Activated CD8-positive, alpha-beta memory T cell treated with anti-CD3 and anti-CD28 coated beads for 4 hours (primary cell): ENCODE measurements around the gene RNASE9.
"Not testable (repeated sequence)": the region's sequence is repeated elsewhere in the genome, so short reads cannot be mapped to it uniquely, and the experiment has no call there.

Source experiments
- DNase-seq, 2 donors: peaks; one replicate each; pipeline ENCODE4 v3.0.0-alpha.2; 2020; ENCODE audit warnings: low read depth in 2 of 2

The RNASE9 gene

DNA sequence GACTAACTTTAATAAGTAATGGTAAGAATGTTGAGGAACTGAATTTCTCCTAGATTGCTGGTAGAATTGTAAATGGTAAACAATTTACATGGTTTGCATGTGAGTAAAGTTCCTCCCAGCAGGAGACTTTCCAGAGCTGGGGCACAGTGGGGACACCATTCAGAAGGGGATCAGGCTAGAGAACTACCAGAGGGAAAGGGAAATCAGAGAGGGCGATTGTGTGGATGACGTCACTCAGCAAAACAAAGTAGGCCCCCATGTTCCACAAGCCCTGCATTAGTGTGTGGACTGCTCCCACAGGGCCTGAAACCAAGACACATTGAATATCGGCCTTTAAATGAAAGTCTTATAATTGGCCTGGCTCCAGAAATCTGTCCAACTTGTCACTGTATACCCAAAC is 17.5 kb upstream of the RNASE9 start:
- DNase-seq = no peak

DNA sequence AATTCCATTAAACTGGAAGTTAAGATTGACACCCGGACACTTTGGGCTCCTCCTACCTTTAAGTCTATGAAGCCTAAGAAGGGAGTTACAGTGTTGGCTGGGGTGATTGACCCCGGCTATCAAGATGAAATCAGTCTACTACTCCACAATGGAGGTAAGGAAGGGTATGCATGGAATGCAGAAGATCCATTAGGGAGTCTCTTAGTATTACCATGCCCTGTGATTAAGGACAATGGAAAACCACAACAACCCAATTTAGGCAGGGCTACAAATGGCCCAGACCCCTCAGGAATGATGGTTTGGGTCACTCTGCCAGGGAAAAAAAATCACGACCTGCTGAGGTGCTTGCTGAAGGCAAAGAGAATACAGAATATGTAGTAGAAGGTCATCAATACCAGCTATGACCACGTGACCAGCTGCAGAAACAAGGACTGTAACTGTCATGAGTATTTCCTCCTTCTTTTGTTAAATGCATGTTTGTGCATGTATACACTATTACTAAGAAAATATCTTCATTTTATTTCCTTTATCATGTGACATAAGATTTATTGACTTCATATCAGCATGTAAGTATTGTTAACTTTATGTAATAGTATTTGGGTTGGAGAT is 11.6 kb upstream of the RNASE9 start:
- DNase-seq = not testable (repeated sequence)

DNA sequence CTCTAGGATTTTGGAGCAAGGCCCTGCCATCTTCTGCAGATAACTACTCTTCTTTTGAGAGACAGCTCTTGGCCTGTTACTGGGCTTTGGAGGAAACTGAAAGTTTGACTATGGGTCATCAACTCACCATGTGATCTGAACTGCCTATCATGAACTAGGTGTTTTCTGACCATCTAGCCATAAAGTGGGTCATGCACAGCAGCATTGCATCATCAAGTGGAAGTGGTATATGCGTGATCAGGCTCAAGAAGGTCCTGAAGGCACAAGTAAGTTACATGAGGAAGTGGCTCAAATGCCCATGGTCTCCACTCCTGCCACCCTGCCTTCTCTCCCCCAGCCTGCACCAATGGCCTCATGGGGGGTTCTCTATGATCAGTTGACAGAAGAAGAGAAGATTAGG is 9.9 kb upstream of the RNASE9 start:
- not testable (repeated sequence) for DNase-seq

DNA sequence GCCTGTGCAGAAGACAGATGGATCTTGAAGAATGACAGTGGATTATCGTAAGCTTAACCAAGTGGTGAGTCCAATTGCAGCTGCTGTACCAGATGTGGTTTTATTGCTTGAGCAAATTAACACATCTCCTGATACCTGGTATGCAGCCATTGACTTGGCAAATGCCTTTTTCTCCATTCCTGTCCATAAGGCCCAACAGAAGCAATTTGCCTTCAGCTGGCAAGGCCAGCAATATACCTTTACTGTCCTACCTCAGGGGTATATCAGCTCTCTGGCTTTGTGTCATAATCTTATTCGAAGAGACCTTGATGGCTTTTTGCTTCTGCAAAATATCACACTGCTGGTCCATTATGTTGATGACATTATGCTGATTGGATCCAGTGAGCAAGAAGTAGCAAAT is 9.0 kb upstream of the RNASE9 start:
- DNase-seq = not testable (repeated sequence)

DNA sequence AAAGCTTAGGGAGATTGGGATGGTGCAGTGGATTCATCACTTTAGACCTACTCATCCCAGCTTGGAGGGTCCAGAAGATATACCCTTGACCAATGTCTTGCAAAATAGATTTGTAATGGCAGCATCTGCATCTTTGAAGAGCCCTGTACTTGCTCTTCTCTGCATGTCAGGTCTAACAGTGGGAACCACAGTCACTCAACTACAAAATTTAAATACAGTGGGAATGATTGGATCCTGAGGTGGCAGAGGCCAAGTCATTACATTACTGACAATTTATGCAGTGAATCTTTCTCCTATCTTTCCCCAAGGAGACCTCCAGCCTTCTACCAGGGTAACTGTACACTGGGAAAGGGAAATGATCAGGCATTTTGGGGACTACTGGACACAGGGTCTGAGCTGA is 8.2 kb upstream of the RNASE9 start:
- DNase-seq = no peak

DNA sequence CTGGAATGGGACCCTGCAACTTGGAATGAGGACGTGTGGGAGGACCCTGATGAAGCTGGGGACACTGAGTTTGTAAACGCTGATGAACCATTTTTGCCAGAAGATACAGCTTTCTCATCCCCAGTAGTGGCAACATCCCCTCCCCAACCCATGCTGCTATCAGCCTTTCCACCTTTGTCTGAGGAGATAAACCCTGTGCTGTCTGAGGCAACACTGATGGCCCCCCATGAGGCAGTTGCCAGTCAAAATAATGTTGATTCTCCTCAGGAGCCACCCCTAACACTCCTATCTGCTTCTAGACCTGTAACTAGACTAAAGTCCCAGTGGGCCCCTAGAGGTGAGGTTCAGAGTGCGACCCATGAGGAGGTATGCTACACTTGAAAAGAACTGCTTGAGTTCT is 7.5 kb upstream of the RNASE9 start:
- DNase-seq = no peak

DNA sequence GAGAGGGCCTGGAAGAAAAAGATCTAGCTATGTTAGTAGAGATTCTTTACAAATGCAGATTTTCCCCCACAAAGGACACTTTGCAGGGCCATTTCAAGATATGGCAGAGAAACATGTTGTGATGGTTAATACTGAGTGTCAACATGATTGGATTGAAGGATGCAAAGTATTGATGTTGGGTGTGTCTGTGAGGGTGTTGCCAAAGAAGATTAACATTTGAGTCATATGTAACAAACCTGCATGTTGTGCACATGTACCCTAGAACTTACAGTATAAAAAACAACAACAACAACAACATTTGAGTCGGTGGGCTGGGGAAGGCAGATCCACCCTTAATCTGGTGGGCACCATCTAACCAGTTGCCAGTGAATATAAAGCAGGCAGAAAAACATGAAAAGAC is 6.4 kb upstream of the RNASE9 start:
- not testable (repeated sequence) for DNase-seq

DNA sequence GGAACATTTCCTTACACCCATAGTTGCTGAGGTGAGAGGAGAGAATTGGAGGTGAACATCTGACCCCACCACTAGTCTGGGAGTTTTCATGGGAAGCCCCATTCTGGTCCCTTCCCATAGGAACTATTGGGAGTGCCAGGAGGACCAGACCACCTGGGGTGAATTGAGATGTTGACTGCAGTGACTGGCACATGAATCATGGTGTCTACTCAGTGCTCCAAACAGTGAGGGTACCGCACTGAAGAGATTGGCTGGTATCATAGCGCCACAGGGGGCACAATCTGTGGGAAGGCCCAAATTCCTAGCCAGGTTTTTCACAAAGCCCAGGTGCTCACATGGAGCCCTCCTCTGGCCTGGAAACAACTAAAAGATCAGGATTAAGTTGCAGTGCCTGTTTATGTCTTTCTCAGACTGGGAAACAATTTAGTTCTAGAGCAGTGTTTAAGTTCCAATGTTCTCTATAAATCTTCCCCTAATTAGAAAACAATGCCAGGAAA is 3.7 kb upstream of the RNASE9 start:
- no peak for DNase-seq

DNA sequence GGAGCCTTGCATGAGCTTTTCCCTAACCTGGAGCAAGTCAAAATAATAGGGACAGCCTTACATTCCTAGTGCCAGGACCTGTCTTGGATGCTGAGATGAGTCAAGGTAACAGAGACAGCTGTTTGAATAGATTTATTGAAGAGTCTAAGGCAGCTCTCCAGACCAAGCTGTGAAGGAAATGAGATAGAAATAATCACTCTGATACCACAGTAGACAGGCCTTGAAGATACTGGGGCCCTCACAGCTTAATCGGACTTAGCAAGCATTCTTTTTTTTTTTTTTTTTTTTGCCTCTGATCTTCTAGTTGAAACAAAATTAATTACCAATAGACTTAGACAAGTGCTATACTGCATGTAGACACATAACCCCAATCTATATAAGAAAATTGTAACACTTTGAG is 3.1 kb upstream of the RNASE9 start:
- DNase-seq = no peak

DNA sequence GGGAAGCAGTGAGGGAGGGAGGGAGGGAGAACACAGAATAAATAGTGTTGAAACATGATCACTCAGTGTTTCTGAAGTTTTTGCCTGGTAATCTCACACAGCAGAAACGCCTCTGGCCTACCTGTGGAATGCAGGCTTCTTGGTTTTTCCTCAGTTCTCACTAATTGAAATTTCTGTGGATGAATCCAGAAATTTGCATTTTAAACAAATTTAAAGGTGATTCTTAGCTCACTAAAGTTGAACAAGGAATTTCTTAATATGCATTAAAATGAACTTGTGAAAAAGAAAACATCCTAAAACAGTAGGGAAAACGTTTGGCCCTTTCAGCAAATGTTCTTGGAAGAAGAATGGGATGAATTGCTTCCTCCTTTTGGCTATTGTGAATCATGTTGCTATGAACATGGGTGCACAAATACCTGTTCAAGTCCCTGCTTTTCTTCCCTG is 1.4 kb downstream of the RNASE9 start:
- DNase-seq = no peak

DNA sequence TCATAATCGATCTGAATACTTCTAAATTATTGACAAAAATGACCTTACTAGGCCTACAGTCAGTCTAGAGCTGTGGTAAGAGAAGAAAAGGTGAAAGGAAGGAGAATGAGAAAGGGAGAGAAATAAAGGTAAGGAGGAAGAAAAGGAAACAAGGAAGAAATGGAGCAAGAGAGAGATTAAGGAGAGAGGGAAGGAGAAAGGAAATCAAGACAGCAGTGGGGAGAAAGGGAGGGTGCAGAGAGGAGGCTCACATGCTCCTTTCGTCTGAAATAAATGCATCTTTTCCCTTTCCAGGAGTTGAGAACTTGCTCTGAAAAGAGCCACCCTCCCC is 3.7 kb downstream of the RNASE9 start:
- DNase-seq = no peak

DNA sequence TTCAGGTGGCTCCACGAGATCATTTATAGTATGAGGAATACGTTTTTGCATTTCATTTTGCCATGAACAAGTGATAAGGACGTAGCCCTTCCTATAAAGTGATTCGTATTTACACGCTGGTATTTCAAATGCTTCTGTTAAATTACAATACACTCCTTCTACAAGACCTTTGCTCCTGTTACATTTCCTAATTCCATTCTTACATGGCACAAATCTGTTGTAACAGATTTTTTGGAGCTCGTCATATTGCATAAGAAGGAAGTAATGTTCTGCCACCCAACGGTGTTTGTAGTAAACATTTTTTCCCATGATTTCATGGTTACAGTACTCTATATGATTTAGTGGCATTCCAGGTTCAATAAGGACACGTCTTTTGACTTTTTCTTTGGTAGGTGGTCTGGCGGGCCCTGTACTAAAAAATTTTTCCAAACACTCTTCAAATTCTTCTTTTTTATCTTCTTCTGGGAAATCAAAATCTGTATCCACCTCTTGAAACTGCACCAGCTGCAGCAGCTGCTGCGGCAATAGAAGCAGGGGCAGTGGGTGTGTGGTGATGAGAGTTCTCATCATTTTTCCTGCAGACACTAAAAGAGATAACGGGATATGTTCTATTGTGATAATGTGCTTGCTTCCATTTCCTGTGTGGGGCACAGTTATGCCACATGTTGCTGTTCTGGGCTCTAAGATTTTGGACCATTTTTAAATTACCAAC is 4.2 kb downstream of the RNASE9 start:
- DNase-seq = no peak

DNA sequence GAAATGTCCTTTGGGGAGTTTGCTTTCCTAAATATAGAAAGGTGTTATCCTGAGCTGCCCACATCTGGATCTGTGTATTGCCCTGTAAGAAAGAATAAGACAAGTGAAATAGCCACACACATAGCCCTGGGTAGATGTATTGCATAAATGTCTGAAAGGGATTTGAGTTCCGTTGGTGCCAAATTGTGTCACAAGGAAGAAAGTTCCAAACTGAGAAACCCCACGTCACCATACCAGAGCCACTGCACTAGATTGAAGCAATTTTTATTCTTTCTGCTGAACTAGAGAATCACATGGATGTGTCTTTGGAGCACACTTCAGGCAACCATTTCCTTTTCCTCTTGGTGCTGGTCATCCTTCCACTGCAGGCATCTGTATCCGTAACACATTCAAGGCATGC is 5.0 kb downstream of the RNASE9 start:
- no peak for DNase-seq

DNA sequence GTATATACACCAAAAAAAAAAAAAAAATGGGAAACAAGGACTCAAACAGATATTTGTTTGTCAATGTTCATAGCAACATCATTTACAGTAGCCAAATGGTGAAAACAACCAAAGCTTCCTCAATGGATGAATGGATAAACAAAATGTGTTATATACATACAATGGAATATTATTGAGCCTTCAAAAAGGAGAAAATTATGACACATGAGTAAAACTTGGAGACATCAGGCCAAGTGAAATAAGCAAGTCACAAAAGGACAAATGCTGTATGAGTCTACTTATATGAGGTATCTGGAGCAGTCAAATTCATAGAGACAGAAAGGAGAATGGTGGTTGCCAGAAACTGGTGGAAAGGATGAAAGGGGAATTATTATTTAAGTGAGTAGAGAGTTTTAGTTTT is 7.8 kb downstream of the RNASE9 start:
- DNase-seq = no peak

DNA sequence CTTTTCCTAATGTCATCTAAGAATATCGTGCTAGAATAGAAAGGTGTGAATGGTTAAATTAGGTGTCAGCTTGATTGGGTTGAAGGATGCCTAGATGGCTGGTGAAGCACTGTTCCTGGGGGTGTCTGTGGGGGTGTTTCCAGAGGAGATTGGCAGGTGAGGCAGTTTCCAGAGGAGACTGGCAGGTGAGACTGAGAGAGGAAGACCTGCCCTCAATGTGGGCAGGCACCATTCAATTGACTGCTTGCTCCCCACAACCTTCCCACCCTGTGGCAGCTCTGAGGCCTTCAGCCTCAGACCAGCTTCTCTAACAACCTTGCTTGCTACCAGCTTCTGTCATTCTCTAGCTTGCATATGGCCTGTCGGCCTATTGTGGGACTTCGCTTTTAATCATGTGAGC is 9.2 kb downstream of the RNASE9 start:
- no peak for DNase-seq

DNA sequence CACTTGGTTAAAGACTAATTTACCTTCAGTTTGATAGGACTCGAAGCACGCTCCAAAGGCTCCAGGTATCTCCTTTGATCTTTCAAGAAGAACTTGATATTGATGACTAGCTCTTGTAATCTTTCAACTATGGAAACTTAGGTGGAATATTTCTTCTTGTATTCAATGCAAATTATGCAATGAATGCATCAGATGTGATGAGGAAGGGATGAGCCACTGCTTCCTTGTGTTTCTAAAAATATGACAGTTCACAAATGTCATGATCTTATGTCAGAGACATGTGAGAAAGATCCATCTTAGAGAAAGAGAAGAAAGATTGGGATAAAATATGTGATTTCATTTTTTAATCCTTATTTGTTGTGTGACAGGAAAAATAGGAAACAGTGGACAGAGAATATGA is 9.9 kb downstream of the RNASE9 start:
- DNase-seq = no peak

DNA sequence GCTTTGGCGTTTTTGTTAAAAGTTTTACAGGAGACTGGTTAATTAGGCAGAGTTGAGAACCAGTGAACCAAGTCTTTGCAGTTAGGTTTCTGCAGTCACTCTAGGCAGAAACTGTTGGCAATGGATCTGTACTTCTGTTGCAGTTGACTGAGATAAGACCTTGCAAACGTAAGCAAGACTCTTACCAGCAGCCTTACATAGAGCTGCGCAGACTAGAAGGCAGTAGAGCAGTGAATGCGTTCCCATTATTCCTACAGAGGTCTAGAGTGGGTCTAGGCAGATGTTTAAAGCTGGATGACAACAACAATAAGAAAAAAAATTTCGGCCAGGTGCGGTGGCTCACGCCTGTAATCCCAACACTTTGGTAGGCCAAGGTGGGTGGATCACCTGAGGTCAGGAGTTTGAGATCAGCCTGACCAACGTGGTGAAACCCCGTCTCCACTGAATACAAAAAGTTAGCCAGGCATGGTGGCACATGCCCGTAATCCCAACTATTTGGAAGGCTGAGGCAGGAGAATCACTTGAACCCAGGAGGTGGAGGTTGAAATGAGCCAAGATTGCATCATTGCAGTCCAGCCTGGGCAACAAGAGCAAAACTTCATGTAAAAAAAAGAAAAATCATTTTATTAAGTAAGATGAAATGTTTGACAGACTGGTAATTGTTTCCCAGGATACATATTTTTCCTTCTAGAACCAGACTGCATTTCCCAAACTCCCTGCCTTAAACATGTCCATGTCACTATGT is 12.3 kb downstream of the RNASE9 start:
- DNase-seq = no peak

DNA sequence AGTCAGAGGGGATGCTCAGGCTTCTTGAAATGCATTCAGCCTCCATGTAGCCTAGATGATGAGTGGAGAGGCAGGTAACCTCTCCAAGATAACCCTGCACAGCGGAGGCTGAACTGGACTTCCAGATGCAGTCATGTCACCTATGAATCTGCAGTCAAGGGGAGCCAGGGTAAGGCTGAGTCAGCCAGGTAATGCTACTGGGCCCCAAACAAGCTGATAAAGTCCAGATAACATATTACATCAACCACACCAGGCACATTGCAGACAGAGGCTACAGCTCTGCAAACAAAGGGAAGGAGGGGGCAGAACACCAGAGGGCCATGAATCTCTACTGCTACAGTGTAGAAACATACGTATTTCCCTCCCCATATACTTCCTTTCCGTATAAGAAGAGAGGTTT is 14.0 kb downstream of the RNASE9 start:
- DNase-seq = no peak

DNA sequence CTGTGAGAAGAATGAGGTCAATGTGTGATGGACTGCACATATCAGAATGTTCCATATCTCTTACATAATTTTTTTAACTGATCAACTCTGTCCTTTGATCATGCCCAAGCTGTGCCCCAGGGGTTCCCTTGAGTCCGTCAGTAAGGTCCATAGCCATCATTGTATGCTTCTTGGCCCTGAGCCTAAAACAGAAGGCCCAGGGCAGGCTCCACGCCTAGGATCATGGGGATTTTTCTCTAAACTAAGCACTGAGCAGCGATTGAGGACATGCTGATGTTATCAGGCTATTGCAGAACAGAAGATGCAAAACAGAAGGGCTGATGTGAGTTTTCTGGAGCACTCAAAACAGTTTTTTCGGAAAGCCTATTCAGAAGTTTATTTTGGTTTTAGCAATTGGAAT is 20.9 kb downstream of the RNASE9 start:
- no peak for DNase-seq

DNA sequence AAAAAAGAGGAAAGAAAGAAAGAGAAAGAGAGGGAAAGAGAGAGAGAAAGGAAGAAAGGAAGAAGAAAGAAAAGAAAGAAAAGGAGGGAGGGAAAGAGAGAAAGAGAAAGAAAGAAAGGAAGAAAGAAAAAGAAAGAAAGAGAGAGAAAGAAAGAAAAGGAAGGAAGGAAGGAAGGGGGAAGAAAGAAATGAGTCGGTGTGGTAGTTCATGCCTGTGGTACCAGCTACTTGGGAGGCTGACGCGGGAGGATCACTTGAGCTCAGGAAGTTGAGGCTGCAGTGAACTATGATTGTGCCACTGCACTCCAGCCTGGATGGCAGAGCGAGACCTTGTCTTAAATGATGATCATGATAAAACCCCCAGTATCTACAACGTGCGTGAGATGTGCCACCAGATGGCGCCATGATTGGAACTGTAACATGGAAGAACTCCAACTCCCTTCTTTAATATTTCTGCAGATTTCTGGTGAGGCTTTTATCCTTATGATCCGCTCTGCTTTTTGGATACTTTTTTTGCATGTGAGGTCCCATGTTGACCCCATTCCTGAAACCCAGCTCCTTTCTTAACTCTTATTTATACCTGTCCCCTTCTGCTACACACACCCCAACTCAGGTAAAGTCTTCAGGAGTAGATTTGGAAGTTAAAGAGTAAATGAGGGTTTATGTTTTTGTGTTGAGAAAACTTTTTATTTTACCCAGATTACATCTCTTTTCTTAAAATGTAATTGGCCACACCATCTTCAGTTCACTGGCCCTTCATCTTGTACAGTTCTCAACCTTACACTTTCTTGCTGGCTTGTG is 29.9 kb downstream of the RNASE9 start:
- DNase-seq = peak; percentile 47 to 51

DNA sequence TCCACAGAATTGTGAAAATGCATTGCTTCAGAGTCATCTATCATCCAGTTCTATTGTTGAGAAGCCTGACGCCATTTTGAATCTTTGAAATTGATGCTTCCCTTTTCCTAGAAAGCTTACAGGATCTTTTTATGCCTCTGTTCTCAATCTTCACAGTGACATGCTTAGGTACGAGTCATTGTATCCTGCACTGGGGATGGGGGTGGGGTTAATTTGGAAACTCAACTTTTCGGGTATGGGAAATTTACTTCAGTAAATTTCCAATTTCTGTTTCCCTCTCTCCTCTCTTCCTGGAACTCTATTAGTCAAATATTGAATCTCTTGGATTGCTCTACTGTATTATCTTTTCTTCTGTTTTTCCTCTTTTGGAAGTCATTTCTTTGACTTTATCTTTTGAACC is 31.0 kb downstream of the RNASE9 start:
- no peak for DNase-seq

DNA sequence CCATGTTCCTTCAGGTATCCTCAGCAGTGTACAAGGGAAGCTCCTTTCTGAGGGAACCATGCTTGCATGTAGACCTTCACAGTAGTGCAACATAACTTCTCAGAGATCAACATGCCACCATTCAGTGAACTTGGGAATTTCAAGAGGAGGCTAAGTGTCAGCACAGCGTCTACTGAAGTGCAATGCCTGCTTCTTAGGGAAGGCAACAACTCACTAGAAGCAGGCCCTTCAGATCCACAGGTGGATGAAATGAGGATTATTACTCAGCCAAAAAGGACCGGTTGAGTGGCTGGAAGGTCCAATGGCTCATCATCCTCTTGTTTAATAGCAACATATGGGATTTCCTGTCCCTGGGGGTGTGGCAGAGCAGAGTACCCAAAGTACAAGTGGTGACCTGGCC is 36.8 kb downstream of the RNASE9 start:
- no peak for DNase-seq
